Esophagus muscularis mucosa (tissue), 4 donors: ENCODE data around the gene PCDH19. TPM values are rescaled to one million over a fixed set of nuclear protein-coding genes. Genes with fewer than 3 reads are reported as not detected.
A peak's percentile ranks its signal among the peaks of the same experiment; 100 is the strongest.

Experiments
- DNase-seq: peaks from one replicate; pipeline ENCODE4 v3.0.0-alpha.2; 2017; ENCODE audit errors: extremely low spot score
- H3K27ac ChIP-seq, 4 donors: fragments of 200-600 bp; sonication (generic); replicated peaks in 1 of 4; 1 replicate in 3 of 4; 2 replicates in 1 of 4; pipeline ENCODE4 v1.5.1; 2016 to 2019; ENCODE audit warnings: mild to moderate bottlenecking in 1 of 4
- H3K27me3 ChIP-seq, 4 donors: fragments of 200-600 bp; sonication (generic); one replicate each; pipeline versions ENCODE4 v1.5.1 to v1.6.0; 2016 to 2019
- H3K36me3 ChIP-seq, 4 donors: fragments of 200-600 bp; sonication (generic); one replicate each; pipeline ENCODE4 v1.5.1; 2016 to 2019
- H3K4me1 ChIP-seq, 4 donors: fragments of 200-600 bp; sonication (generic); one replicate each; pipeline ENCODE4 v1.5.1; 2016 to 2019
- H3K4me3 ChIP-seq, 4 donors: fragments of 200-600 bp; sonication (generic); 1 replicate in 2 of 4; 2 replicates in 2 of 4; pipeline ENCODE4 v1.5.1; 2016 to 2019; ENCODE audit warnings: mild to moderate bottlenecking in 4 of 4, moderate library complexity in 1 of 4
- H3K9me3 ChIP-seq, 4 donors: fragments of 200-600 bp; sonication (generic); 1 replicate in 3 of 4; 2 replicates in 1 of 4; pipeline ENCODE4 v1.5.1; 2016 to 2019
- CTCF ChIP-seq, 3 experiments: fragments of 200-600 bp in 2 of 3; fragments of 450-650 bp in 1 of 3; sonication (generic) in 2 of 3; IDR thresholded peaks; one replicate each; pipeline ENCODE4 v1.5.1; 2017 to 2019; ENCODE audit warnings: antibody characterized with exemption in 3 of 3, mild to moderate bottlenecking in 2 of 3, moderate library complexity in 1 of 3
- EP300 ChIP-seq: sonication (generic); formaldehyde crosslinking; IDR thresholded peaks from one replicate; pipeline ENCODE4 v1.6.1; 2017; ENCODE audit warnings: antibody characterized with exemption
- POLR2A ChIP-seq: fragments of 450-650 bp; IDR thresholded peaks from one replicate; pipeline ENCODE4 v1.6.1; 2017; ENCODE audit warnings: antibody characterized with exemption, moderate library complexity, mild to moderate bottlenecking, low read depth
- POLR2AphosphoS5 ChIP-seq, 2 donors: sonication (generic); formaldehyde crosslinking; IDR thresholded peaks; one replicate each; pipeline ENCODE4 v1.6.1; 2017; ENCODE audit warnings: antibody characterized with exemption in 2 of 2
- WGBS: methylation state at CpG from one replicate; pipeline ENCODE4 v1.1.5; 2018; 5-methylcytosine and 5-hydroxymethylcytosine counted together
- intact Hi-C: fragments of 100-400 bp; cut with DNase I; formaldehyde crosslinking; loops from one replicate; pipeline ENCODE4 v1.15.1; 2023
- total RNA-seq, 4 donors: library from RNA; depleted of rRNA; stranded (reverse); fragments of >200 nt; gene quantifications; one replicate each; pipeline versions ENCODE4 v1.1.0 to v1.2.1, GENCODE V29; 2016

PCDH19 gene
- 1 to 10 TPM; 1.2 to 3.8 (median 2.2) TPM for total RNA-seq

GRCh38 chrX:100409610-100410590, at the start of gene PCDH19:
Gene PCDH19, minus strand, starts transcription at chrX:100410273. Its CDS starts 1,676 bp downstream, at chrX:100408597.
- H3K27me3 ChIP-seq = peaks cover 0 to 64% (median 23%) of the 10 kb centered on the region in 4 donors
- intact Hi-C loops = no loop called here
- no peaks in the 10 kb centered on the region for H3K9me3 ChIP-seq
- TF ChIP-seq POLR2AphosphoS5 (IDR thresholded peaks at IDR 0.05) (peak; percentile 28 to 48), CTCF (IDR thresholded peaks at IDR 0.05) (no peak)
- no peak within 1 kb of the TSS for H3K27ac ChIP-seq
- 40% methylated on average over 86 of the region's 91 CpGs for WGBS
- H3K4me3 ChIP-seq = peak within 1 kb of the TSS; percentile 45 to 60 (median 49)
- DNase-seq = no peak
- no peaks in the 10 kb centered on the region for H3K36me3 ChIP-seq
- peaks cover 0 to 36% (median 33%) of the 10 kb centered on the region in 4 donors for H3K4me1 ChIP-seq

- Histone ChIP-seq H3K27me3 (peaks cover 0 to 4% (median 0%) of the 10 kb centered on the region in 4 donors), H3K4me3 (no peak overlapping the region), H3K4me1 (peaks cover 0 to 13% (median 0%) of the 10 kb centered on the region in 4 donors), H3K9me3 (no peaks in the 10 kb centered on the region), H3K27ac (no peak overlapping the region), H3K36me3 (no peaks in the 10 kb centered on the region)
- TF ChIP-seq POLR2AphosphoS5 (IDR thresholded peaks at IDR 0.05) = no peak
- TF ChIP-seq EP300 = no peak
- TF ChIP-seq POLR2A = no peak
- no peak for TF ChIP-seq CTCF (IDR thresholded peaks at IDR 0.05)
- 80% methylated on average over 12 of the region's 15 CpGs for WGBS
- DNase-seq = no peak
- intact Hi-C loops = no loop called here
Measured at GRCh38 chrX:100449696-100450608, 39.9 kb upstream of the PCDH19 start.

GRCh38 chrX:100447655-100448397, 37.8 kb upstream of the PCDH19 start:
- peak overlapping the region in 1 of 4 donors; percentile 19 for H3K4me3 ChIP-seq
- 4% methylated on average over 6 of the region's 6 CpGs for WGBS

More at GRCh38 chrX:100447655-100448397, 37.8 kb upstream of the PCDH19 start:
- no peaks in the 10 kb centered on the region for H3K9me3 ChIP-seq
- peaks cover 0 to 13% (median 0%) of the 10 kb centered on the region in 4 donors for H3K4me1 ChIP-seq
- no peak overlapping the region for H3K27ac ChIP-seq
- no peak for DNase-seq
- H3K27me3 ChIP-seq = peaks cover 0 to 8% (median 0%) of the 10 kb centered on the region in 4 donors
- H3K36me3 ChIP-seq = no peaks in the 10 kb centered on the region
- peak; percentile 58 to 73 (median 72) for TF ChIP-seq CTCF (IDR thresholded peaks at IDR 0.05)
- no peak for TF ChIP-seq POLR2AphosphoS5 (IDR thresholded peaks at IDR 0.05)
- TF ChIP-seq POLR2A = no peak
- no peak for TF ChIP-seq EP300
- intact Hi-C loops = no loop called here
